GM18870 (cell line): Measurements from ENCODE around the gene TMEM74B.

ENCODE experiments used
- ATAC-seq: cut with Tn5 transposase; IDR thresholded peaks from one replicate; pipeline ENCODE4 v1.9.1; 2021; ENCODE audit warnings: moderate library complexity; ENCODE audit not compliant: unreplicated experiment

Gene TMEM74B

DNA sequence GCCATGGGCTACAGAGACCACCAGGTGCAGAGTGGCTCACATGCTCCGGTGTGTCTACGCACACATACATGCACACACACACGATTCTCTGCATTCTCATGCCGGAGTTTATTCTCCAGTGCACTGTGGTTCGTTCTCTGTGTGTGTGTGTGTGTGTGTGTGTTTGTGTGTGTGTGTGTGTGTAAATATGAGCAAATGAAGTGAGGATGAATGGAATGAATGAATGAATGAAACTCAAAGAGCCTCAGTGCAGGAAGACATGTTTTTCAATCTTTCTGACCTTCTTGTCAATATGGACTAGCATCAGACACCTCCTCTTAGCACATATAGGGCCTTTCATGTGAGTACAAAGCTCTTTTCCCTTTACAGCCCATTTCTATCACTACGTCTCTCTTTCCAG lies 1.6 kb downstream of the TMEM74B start:
- no peak for ATAC-seq

DNA sequence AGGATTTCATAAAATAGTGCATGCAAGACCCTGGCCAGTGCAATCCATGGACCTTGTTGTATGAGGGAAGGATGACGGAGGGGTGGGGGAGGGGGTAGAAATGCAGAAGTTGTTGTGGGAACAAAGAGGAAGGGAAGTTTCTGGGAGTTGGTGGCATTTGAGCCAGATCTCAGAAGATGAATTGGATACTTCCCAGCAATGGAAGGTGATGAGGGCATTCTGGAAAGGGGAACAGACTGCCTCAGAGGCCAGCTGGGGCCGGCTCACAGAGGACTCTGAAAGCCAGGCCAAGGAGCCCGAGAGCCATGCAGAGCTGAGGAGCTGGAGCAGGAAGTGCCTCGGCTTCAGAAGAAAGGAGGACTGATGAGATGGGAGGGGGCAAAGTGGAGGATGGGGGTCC lies 2.7 kb downstream of the TMEM74B start:
- no peak for ATAC-seq

DNA sequence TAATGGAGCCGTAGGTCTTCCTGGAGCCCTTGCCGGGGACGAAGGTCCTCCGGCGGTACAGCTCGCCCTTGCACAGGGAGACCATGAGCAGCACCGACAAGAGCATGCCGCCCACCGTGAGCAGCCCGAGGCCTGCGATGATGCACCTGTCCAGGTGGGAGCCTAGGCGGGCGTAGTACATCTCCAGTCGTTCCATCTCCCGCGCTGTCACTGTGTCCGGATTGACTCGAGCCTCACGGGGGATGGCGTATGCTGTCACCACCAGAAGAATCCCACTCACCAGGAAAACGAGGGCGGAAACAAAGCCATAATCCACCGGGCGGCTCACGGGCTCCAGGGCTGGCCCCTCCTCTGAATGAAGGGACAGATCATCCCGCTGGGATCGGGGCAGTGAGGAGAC lies 3.8 kb downstream of the TMEM74B start:
- no peak for ATAC-seq

DNA sequence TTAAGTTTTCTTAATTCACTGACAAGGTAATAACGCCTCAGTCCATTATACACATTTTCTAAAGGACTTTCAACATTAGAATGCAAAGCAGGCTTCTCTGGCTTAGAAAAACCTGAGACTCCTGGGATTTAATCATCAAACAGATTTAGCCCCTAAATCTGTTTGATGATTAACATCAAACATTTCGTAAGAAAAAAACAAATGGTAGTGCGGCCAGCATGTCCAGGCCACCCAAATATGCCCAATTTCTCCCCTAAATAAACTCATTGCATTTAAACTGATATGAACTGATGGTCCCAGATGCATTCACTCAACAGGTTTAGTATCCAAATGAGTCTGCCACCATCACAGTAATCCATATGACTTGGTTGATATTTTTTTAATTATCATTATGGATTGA lies 6.2 kb downstream of the TMEM74B start:
- no peak for ATAC-seq

DNA sequence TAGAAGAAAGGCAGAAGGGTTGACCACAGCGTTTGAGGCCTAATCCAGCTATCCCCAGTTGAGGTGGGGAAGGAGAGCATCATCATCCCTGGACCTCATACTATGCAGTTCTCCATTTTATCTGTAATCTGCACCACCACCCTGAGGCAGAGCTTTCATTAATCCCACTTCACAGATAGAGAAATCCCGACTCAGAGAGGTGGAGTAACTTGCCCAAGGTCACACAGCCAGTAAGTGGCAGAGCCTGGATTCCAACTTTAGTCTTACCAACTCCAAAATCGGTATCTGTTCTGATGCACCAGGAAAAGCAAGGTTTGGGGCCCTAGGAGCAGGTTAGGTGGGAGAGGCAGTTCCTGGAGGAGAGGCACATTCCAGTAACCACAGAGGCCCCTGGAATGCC lies 6.7 kb downstream of the TMEM74B start:
- ATAC-seq: no peak

DNA sequence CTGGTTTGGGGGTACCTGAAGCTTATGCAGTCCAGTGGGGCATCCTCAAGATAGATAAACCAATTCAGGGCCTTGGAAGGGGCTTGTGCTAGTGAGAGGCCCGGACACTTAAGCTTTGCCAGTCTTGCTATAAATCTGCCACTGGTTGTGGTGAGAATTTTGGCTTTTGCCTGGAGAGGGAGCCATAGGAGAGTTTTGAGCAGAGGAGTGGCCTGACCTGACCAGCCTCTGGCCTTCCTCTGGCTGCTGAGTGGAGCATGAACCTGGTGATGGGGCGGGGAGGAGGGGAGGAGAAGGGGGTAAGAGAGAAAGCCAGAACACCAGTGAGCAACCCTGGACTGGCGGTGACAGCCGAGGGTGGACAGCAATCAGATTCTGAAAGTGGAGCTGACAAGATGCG lies 7.1 kb downstream of the TMEM74B start:
- no peak for ATAC-seq

DNA sequence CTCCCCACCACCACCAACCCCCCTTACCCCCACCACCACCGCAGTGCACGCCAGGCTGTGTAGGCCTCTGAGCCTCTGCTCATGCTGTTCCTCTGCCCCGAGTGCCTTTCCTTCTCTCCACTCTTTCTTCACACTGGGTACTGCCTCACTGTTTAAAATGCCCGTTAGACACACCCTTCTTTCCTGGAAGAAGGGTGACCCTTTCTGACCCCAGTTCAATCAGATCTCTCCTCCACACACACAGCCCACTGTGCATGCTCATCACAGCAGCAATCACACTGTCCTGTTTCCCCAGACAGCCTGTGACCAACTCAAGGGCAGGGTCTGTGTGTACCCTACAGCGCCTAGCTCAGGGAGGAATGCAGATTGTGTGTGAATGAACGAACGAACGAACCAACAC lies 10.0 kb downstream of the TMEM74B start:
- ATAC-seq: no peak

DNA sequence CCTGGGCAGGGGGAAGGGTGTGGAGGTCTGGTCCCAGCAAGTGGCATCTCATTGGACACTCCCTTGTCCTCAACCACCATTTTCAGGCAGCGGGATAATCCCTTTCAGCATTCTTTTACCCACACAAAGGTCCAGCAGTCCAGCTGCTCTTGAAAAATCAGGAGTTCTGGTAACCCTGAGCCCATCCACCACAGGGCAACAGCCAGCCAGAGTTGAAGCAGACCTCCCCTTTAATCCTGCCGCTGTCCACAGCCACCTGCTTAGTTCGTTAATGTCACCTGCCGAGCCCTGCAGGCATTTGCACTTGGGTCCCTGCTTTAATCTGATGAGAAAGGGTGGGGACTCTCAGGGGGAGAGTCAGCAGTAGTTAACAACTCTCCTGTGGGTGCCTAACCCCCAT lies 11.1 kb downstream of the TMEM74B start:
- ATAC-seq: no peak

DNA sequence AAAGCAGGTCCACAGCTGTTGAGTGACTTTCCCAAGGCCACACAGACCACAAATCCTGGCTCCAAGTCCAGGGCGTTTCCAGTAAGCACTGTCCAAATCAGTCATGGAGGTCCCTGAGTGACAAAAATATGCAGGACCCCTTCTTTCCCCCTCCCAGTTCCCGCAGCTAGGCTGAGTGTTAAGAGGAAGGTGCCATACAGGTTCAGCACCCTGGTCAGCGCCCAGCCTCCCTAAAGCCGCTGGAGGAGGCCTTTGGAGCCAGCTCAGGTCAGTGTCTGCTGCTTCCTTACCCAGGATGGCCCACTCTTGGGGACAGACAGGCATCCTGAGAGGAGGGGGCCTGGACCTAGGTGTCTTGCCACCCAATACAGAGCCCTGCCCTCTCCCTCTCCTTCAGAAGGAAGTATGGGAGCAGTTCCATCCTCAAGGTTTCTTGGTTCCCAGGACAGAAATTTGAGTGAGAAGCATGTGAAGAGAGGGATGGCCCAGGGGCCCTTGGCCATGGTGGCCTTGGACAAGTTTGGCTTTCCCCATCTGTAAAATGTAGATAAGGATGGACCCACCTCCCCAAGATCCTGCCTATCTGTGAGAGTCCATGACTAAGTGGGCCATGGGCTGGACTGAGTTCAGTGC lies 13.2 kb downstream of the TMEM74B start:
- no peak for ATAC-seq

DNA sequence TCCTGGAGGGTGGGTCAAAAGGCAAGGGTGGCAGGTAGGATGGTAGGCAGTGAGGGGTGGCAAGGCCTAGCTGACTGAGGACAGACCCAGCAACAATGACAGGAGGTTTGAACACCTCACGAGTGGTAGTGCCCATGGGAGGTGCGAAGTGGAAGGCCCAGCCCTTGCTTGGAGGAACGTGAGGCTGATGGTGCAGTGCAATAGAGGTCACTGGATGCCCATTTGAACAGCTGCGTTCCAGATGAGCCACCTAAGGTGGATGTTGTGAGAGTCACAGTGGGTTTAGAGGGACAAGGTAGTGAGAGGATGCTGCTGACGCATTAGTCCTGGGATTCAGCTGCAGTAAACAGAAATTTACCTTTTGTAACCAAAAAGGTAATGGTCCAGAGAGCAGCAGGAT lies 15.6 kb downstream of the TMEM74B start:
- no peak for ATAC-seq

DNA sequence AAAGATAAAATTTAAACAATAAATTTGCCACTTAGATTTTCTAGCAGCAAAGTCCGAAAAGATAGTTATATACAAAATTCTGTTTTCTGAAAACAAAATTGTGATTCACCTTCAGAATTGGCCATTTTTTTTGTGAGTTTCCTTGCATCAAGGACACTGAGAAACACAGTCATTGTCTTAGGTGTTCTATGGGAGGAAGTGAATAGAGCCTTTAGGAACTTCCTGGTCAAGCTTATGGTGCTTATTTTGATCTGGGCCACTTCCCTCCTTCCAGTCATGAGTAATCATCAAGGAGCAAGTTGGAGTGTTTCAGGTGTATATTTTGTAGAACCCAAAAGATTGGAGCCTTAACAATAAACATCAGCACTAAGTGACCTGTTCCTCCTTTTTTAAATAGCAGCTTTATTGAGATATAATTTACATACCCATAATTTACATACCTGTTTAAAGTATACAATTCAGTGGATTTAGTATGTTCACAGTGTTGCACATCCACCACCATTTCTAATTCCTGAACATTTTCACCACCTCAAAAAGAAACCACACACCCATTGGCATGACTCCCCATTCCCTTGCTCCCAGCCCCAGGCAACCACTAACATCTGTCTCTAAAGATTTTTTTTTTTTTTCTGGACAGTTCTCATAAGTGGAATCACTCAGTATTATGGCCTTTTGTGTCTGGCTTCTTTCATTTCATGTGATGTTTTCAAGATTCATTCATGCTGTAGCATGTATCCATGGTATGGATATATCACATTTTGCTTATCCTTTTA lies 17.6 kb downstream of the TMEM74B start:
- ATAC-seq: no peak

DNA sequence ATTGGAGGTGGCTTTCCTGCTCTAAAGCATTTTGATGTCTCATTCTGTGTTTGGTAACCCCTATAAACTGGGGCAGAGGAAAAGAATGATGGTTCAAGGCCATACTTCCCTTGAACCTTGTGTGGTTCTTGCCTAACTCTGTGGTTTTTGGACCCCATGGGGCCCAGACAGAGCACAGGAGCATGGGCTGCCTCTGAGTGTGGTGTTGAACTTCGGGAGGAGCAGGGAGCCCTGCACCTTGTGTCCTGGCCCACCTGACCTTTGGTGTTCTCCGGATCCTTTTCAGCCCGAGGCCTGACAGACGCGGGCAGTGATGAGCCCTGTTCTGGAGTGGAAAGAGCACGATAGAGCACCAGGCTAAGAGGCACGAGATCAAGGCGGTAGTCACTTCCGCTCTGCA lies 18.8 kb downstream of the TMEM74B start:
- no peak for ATAC-seq

DNA sequence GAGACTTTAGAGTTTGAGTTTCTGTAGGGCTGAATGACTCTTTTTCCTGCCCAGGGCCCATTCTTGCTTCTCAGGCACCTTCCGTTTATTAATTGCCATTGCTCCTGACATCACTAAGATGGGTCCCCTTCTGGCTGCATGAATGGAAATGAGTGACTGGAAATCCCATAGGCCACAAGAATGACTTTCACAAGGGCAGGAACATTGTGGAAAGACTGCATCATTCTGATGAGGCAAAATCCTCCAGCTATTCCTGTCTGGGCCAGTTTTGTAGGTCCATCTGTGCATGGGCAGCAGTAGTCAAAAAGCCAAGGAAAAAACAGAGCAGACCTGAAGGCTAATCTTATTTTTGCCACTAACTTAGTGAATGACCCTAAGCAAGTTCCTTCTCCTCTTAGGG lies 19.3 kb downstream of the TMEM74B start:
- no peak for ATAC-seq

DNA sequence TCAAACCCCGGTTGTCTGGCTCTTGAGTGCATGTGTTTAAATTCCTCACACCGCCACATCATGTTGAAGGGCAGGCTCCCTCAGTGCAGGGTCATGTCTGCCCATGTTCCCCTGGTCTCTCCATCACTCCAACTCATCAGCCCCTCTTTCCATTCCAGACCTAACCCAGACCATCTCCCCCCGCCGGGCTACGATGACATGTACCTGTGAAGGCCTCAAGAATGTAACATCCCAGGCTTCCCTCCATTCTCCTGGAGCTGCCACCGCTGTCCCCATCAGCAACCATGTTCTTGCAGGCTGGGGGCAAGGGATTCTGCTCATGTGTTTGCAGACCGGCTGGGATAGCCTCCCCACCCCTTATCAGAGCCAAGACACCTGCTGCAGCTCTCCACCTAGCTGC lies 19.9 kb downstream of the TMEM74B start:
- ATAC-seq: no peak

DNA sequence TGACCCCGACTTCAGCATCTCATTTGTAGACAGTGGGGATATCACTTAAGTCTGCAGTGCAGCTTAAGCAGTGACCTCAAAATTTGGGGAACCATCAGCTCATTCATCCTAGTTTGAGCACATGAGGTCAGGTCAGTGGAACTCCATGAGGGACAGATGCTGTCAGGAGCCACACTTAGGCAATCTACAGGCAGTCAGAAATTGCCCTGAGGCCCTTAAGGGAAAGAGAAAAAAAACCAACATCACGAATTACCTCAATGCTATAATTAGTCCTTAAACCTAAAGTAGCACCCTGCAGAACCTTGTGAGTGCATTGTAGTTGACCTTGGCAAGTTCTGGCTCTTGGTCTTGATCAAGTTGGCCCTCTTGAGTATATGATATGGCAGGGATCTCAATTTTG lies 21.1 kb downstream of the TMEM74B start:
- ATAC-seq: no peak

DNA sequence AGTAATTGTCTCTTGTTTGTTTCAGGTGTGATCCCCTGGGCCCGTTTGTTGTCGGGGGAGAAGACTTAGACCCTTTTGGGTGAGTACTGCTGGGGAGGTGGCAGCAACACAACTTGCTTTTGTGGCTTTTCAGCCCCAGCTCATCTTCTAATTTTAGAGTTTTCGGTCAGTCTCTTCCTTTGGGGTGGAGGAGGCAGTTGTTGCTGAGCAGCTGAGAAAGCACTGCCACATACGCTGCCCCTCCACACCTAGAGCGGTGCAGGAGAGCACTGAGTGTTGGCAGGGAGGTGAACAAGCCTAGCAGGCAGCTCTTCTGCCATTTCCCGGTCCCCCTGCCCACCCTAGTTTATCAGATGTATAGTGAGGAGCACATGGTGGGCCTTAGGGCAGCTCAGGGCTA lies 21.7 kb downstream of the TMEM74B start:
- ATAC-seq: no peak

DNA sequence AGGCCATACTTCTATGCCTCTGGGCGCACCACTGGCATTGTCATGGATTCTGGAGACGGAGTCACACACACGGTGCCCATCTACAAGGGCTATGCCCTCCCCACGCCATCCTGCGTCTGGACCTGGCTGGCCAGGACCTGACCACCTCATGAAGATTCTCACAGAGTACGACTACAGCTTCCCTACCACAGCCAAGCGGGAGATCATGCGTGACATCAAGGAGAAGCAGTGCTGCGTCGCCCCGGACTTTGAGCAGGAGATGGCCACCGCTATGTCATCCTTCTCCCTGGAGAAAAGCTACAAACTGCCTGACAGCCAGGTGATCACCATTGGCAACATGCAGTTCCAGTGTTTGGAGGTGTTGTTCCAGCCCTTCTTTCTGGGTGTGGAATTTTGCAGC lies 23.8 kb downstream of the TMEM74B start:
- ATAC-seq: no peak

DNA sequence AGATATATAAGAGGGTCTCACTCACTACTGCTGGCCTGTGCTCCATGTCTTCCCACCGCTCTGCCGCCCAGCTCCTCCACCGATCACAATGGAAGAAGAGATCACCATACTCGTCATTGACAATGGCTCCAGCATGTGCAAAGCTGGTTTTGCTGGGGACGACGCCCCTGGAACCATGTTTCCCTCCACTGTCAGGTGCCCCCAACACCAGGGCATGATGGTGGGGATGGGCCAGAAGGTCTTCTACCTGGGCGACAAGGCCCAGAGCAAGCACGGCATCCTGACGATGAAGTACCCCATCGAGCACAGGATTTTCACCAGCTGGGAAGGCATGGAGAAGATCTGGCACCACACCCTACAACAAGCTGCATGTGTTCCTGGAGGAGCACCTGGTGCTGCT lies 24.3 kb downstream of the TMEM74B start:
- ATAC-seq: no peak

DNA sequence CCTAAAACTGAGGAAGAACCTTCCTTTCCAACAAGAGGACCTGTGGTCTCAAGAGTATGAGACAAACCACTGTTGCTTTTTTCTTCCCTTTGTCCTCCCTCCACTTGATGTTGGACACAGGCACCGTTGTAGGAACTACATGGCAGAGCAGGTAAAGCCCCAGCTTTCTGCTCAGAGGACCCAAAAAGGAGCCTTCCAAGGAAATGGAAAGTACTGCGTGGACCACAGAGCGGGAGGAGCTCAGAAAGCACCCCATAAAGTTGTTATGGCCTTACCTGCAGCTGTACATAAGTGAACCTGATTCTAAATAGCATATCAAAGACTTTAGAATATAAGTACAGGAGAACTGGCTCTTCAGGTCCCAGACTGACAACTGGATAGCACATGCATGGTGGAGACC lies 29.4 kb downstream of the TMEM74B start:
- ATAC-seq: no peak

DNA sequence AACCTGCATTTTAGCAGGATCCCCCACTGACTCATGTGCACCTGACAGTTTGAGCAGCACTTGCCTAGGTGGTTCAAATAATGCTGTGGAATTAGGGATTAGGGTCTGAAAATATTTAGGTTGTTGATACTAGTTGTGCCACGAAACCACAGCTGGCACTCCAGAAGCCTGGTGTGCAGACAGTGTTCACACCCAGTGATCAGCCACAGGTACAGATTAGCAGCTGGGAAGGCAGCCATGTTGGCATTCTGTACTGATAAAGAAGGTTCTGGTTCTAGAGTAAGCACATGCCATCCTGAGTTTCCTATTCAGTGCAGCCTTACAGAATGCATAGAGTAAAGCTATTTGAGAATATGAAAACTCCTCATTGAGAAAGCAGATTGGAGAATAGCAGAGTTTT lies 30.1 kb downstream of the TMEM74B start:
- ATAC-seq: no peak

DNA sequence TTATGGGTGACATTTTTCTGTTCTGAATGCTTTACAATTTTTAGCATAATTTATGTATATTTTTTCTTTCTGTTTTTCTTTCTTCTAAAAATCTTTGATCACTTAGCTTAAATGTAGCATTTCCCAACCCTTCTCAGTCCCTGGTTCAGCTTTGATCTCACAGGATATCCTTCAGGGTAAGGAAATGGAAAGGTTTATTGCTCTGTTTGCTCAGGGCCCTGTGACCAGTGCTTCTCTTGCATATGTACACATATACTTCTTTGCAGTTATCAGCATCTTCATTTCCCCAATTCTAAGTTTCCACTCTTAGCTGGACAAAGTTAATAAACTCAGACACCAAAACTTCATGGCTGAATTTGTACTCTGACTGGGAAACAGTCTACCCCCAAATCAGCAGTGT lies 30.6 kb downstream of the TMEM74B start:
- no peak for ATAC-seq

DNA sequence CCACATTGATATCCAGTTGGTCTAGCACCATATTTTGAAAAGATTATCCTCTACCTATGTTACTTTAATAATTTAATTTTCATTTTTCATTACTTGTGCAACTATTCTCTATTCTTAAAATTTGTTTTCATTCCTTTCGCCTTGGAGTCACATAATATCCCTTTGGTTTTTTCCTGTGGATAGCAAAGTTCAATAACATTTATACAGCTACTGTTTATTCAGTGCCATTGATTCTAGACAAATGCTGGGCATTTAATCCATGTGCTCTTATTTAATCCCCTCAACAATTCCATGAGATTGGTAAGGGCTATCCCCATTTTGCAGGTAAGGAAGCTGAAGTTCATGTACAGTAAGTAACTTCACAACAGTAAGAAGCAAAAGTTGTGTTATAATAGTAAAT lies 33.8 kb downstream of the TMEM74B start:
- no peak for ATAC-seq

DNA sequence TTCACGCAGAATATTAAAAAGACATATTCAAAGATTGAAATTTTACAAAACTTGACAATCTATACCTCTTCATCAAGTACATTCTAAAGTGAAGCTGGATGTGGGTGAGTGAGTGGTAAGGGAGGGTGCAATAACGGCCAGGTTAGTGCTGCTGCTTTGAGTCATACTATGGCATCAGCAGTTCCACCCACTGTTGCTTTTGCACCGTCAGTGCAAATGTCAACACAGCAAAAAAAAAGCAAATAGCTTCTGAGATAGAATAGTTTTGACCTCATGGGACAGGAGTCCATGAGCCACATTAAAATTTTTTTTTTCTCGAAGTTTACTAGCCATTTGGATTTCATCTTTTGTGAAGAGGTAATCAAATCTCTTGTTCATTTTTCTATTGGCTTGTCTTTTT lies 34.6 kb downstream of the TMEM74B start:
- ATAC-seq: no peak
